Measurements from ENCODE around the gene TCF4.

Gene TCF4

GRCh38 chr18:55287149-55287806 is 300.7 kb downstream of the TCF4 start:
- H3K9me3 ChIP-seq (ENCODE audit: control insufficient read depth, low read depth, low read length): no peaks in the 10 kb centered on the region
- no peak overlapping the region for H3K4me3 ChIP-seq (ENCODE audit: low read length)
- H3K27ac ChIP-seq (ENCODE audit: low read length): no peak overlapping the region
- peaks cover 13% of the 10 kb centered on the region for H3K4me1 ChIP-seq (ENCODE audit: control insufficient read depth, low read depth, low read length)
- H3K9ac ChIP-seq (ENCODE audit: low read length): no peak overlapping the region
- H3K27me3 ChIP-seq (ENCODE audit: control insufficient read depth, insufficient read depth, low read length): no peaks in the 10 kb centered on the region
- no peaks in the 10 kb centered on the region for H3K36me3 ChIP-seq (ENCODE audit: control insufficient read depth, low read depth, low read length)

GRCh38 chr18:55286257-55286825 is 301.7 kb downstream of the TCF4 start:
- Histone ChIP-seq H3K9me3 (ENCODE audit: control insufficient read depth, low read depth, low read length) (no peaks in the 10 kb centered on the region), H3K4me3 (ENCODE audit: low read length) (no peak overlapping the region), H3K27ac (ENCODE audit: low read length) (no peak overlapping the region), H3K27me3 (ENCODE audit: control insufficient read depth, insufficient read depth, low read length) (no peaks in the 10 kb centered on the region), H3K4me1 (ENCODE audit: control insufficient read depth, low read depth, low read length) (peaks cover 7% of the 10 kb centered on the region), H3K36me3 (ENCODE audit: control insufficient read depth, low read depth, low read length) (no peaks in the 10 kb centered on the region), H3K9ac (ENCODE audit: low read length) (no peak overlapping the region)

- no peak overlapping the region for H3K4me3 ChIP-seq (ENCODE audit: low read length)
- no peaks in the 10 kb centered on the region for H3K9me3 ChIP-seq (ENCODE audit: control insufficient read depth, low read depth, low read length)
- no peak overlapping the region for H3K9ac ChIP-seq (ENCODE audit: low read length)
- H3K36me3 ChIP-seq (ENCODE audit: control insufficient read depth, low read depth, low read length): no peaks in the 10 kb centered on the region
- no peak overlapping the region for H3K27ac ChIP-seq (ENCODE audit: low read length)
- no peaks in the 10 kb centered on the region for H3K27me3 ChIP-seq (ENCODE audit: control insufficient read depth, insufficient read depth, low read length)
- peaks cover 12% of the 10 kb centered on the region for H3K4me1 ChIP-seq (ENCODE audit: control insufficient read depth, low read depth, low read length)
Observed at GRCh38 chr18:55284614-55285013, 303.4 kb downstream of the TCF4 start.

- H3K9ac ChIP-seq (ENCODE audit: low read length): no peak overlapping the region
- no peak overlapping the region for H3K4me3 ChIP-seq (ENCODE audit: low read length)
- H3K27ac ChIP-seq (ENCODE audit: low read length): no peak overlapping the region
- no peaks in the 10 kb centered on the region for H3K36me3 ChIP-seq (ENCODE audit: control insufficient read depth, low read depth, low read length)
- H3K9me3 ChIP-seq (ENCODE audit: control insufficient read depth, low read depth, low read length): no peaks in the 10 kb centered on the region
- no peaks in the 10 kb centered on the region for H3K27me3 ChIP-seq (ENCODE audit: control insufficient read depth, insufficient read depth, low read length)
- H3K4me1 ChIP-seq (ENCODE audit: control insufficient read depth, low read depth, low read length): peaks cover 12% of the 10 kb centered on the region
Observed at GRCh38 chr18:55283309-55283708, 304.7 kb downstream of the TCF4 start.

- Histone ChIP-seq H3K27me3 (ENCODE audit: control insufficient read depth, insufficient read depth, low read length) (no peaks in the 10 kb centered on the region), H3K36me3 (ENCODE audit: control insufficient read depth, low read depth, low read length) (peaks cover 4% of the 10 kb centered on the region), H3K9me3 (ENCODE audit: control insufficient read depth, low read depth, low read length) (no peaks in the 10 kb centered on the region), H3K9ac (ENCODE audit: low read length) (no peak overlapping the region), H3K4me1 (ENCODE audit: control insufficient read depth, low read depth, low read length) (peaks cover 11% of the 10 kb centered on the region), H3K4me3 (ENCODE audit: low read length) (no peak overlapping the region), H3K27ac (ENCODE audit: low read length) (no peak overlapping the region)
Observed at GRCh38 chr18:55280503-55280902, 307.5 kb downstream of the TCF4 start.

GRCh38 chr18:55275039-55275901 is 312.7 kb downstream of the TCF4 start:
- Histone ChIP-seq H3K4me3 (ENCODE audit: low read length) (no peak overlapping the region), H3K27me3 (ENCODE audit: control insufficient read depth, insufficient read depth, low read length) (no peaks in the 10 kb centered on the region), H3K9ac (ENCODE audit: low read length) (no peak overlapping the region), H3K4me1 (ENCODE audit: control insufficient read depth, low read depth, low read length) (peaks cover 9% of the 10 kb centered on the region), H3K9me3 (ENCODE audit: control insufficient read depth, low read depth, low read length) (no peaks in the 10 kb centered on the region), H3K36me3 (ENCODE audit: control insufficient read depth, low read depth, low read length) (peaks cover 19% of the 10 kb centered on the region), H3K27ac (ENCODE audit: low read length) (no peak overlapping the region)

GRCh38 chr18:55272510-55273243 is 315.3 kb downstream of the TCF4 start:
- Histone ChIP-seq H3K27ac (ENCODE audit: low read length) (no peak overlapping the region), H3K36me3 (ENCODE audit: control insufficient read depth, low read depth, low read length) (peaks cover 36% of the 10 kb centered on the region), H3K9ac (ENCODE audit: low read length) (no peak overlapping the region), H3K9me3 (ENCODE audit: control insufficient read depth, low read depth, low read length) (no peaks in the 10 kb centered on the region), H3K27me3 (ENCODE audit: control insufficient read depth, insufficient read depth, low read length) (no peaks in the 10 kb centered on the region), H3K4me1 (ENCODE audit: control insufficient read depth, low read depth, low read length) (peaks cover 3% of the 10 kb centered on the region), H3K4me3 (ENCODE audit: low read length) (no peak overlapping the region)

- no peaks in the 10 kb centered on the region for H3K9me3 ChIP-seq (ENCODE audit: control insufficient read depth, low read depth, low read length)
- H3K27me3 ChIP-seq (ENCODE audit: control insufficient read depth, insufficient read depth, low read length): no peaks in the 10 kb centered on the region
- peaks cover 39% of the 10 kb centered on the region for H3K36me3 ChIP-seq (ENCODE audit: control insufficient read depth, low read depth, low read length)
- H3K27ac ChIP-seq (ENCODE audit: low read length): no peak overlapping the region
- no peak overlapping the region for H3K9ac ChIP-seq (ENCODE audit: low read length)
- H3K4me3 ChIP-seq (ENCODE audit: low read length): no peak overlapping the region
- peaks cover 12% of the 10 kb centered on the region for H3K4me1 ChIP-seq (ENCODE audit: control insufficient read depth, low read depth, low read length)
Observed at GRCh38 chr18:55269622-55270021, 318.4 kb downstream of the TCF4 start.

GRCh38 chr18:55268628-55269275 is 319.2 kb downstream of the TCF4 start:
- Histone ChIP-seq H3K27me3 (ENCODE audit: control insufficient read depth, insufficient read depth, low read length) (no peaks in the 10 kb centered on the region), H3K36me3 (ENCODE audit: control insufficient read depth, low read depth, low read length) (peaks cover 32% of the 10 kb centered on the region), H3K27ac (ENCODE audit: low read length) (no peak overlapping the region), H3K9ac (ENCODE audit: low read length) (no peak overlapping the region), H3K4me3 (ENCODE audit: low read length) (no peak overlapping the region), H3K9me3 (ENCODE audit: control insufficient read depth, low read depth, low read length) (no peaks in the 10 kb centered on the region), H3K4me1 (ENCODE audit: control insufficient read depth, low read depth, low read length) (peaks cover 21% of the 10 kb centered on the region)

GRCh38 chr18:55268151-55268601 is 319.8 kb downstream of the TCF4 start:
- Histone ChIP-seq H3K4me1 (ENCODE audit: control insufficient read depth, low read depth, low read length) (peaks cover 21% of the 10 kb centered on the region), H3K4me3 (ENCODE audit: low read length) (no peak overlapping the region), H3K27me3 (ENCODE audit: control insufficient read depth, insufficient read depth, low read length) (no peaks in the 10 kb centered on the region), H3K9me3 (ENCODE audit: control insufficient read depth, low read depth, low read length) (no peaks in the 10 kb centered on the region), H3K36me3 (ENCODE audit: control insufficient read depth, low read depth, low read length) (peaks cover 32% of the 10 kb centered on the region), H3K9ac (ENCODE audit: low read length) (no peak overlapping the region), H3K27ac (ENCODE audit: low read length) (no peak overlapping the region)

- Histone ChIP-seq H3K4me1 (ENCODE audit: control insufficient read depth, low read depth, low read length) (peaks cover 26% of the 10 kb centered on the region), H3K9ac (ENCODE audit: low read length) (no peak overlapping the region), H3K27me3 (ENCODE audit: control insufficient read depth, insufficient read depth, low read length) (no peaks in the 10 kb centered on the region), H3K9me3 (ENCODE audit: control insufficient read depth, low read depth, low read length) (no peaks in the 10 kb centered on the region), H3K36me3 (ENCODE audit: control insufficient read depth, low read depth, low read length) (peaks cover 32% of the 10 kb centered on the region), H3K4me3 (ENCODE audit: low read length) (no peak overlapping the region), H3K27ac (ENCODE audit: low read length) (no peak overlapping the region)
Observed at GRCh38 chr18:55266981-55267380, 321.0 kb downstream of the TCF4 start.

Measured in iPS-18a (cell line).